GM03348 (cell line): ENCODE results near the gene CFAP161.

Experiments
- DNase-seq: peaks from one replicate; pipeline ENCODE4 v3.0.0; 2012; ENCODE audit warnings: low spot score

CFAP161 gene

GRCh38 chr15:81184188-81184587, 50.1 kb downstream of the CFAP161 start:
- peak; percentile 77 for DNase-seq

GRCh38 chr15:81185631-81186295, 51.7 kb downstream of the CFAP161 start:
- DNase-seq: no peak

- no peak for DNase-seq
These were observed 54.3 kb downstream of the CFAP161 start for GRCh38 chr15:81188354-81188753.

GRCh38 chr15:81189583-81190283, 55.7 kb downstream of the CFAP161 start:
- DNase-seq: peak; percentile 89

- DNase-seq: no peak
These were observed 56.9 kb downstream of the CFAP161 start for GRCh38 chr15:81190922-81191507.

GRCh38 chr15:81191701-81192100, 57.6 kb downstream of the CFAP161 start:
- no peak for DNase-seq

GRCh38 chr15:81194723-81195122, 60.7 kb downstream of the CFAP161 start:
- no peak for DNase-seq

GRCh38 chr15:81195339-81195864, 61.3 kb downstream of the CFAP161 start:
- DNase-seq: no peak

- DNase-seq: no peak
These were observed 62.6 kb downstream of the CFAP161 start, which contains the start of gene IL16 for GRCh38 chr15:81196576-81197254. Gene IL16, plus strand, starts transcription at chr15:81196879. Its CDS starts 28,521 bp downstream, at chr15:81225400.

GRCh38 chr15:81197255-81197630, 63.2 kb downstream of the CFAP161 start:
- DNase-seq: no peak

GRCh38 chr15:81197688-81198281, 63.7 kb downstream of the CFAP161 start:
- DNase-seq: no peak
